ENCODE results near the gene HS3ST4. TPM values are rescaled to one million over a fixed set of nuclear protein-coding genes. Genes with fewer than 3 reads are reported as not detected.

HS3ST4 gene
- total RNA-seq, 1 experiment from 2014 or later: not detected

- Histone ChIP-seq H3K4me3 (ENCODE audit: low read depth in 2 of 2, low read length in 2 of 2) (no peak overlapping the region), H3K27me3 (ENCODE audit: control insufficient read depth, insufficient read depth, low read length) (no peaks in the 10 kb centered on the region), H3K4me1 (ENCODE audit: control insufficient read depth, insufficient read depth, low read length) (no peaks in the 10 kb centered on the region), H3K9me3 (ENCODE audit: control insufficient read depth, insufficient read depth, low read depth, low read length) (no peaks in the 10 kb centered on the region), H3K36me3 (ENCODE audit: control insufficient read depth, insufficient read depth, low read length) (no peaks in the 10 kb centered on the region), H3K27ac (ENCODE audit: low read length) (no peak overlapping the region)
- DNase-seq (ENCODE audit: low read depth, low spot score) (no peak), ATAC-seq (no peak)
- ChIA-PET POLR2A (no interaction called here), CTCF (no interaction called here)
- TF ChIP-seq TCF7L2 (IDR thresholded peaks at IDR 0.05; ENCODE audit: low read depth, low read length) (no peak), SIN3A (IDR thresholded peaks at IDR 0.05; ENCODE audit: borderline replicate concordance, insufficient read depth, low read depth, low read length) (no peak), POLR2AphosphoS5 (IDR thresholded peaks at IDR 0.05; ENCODE audit: low read depth, low read length) (no peak)
- TF ChIP-seq, protein P1, sequence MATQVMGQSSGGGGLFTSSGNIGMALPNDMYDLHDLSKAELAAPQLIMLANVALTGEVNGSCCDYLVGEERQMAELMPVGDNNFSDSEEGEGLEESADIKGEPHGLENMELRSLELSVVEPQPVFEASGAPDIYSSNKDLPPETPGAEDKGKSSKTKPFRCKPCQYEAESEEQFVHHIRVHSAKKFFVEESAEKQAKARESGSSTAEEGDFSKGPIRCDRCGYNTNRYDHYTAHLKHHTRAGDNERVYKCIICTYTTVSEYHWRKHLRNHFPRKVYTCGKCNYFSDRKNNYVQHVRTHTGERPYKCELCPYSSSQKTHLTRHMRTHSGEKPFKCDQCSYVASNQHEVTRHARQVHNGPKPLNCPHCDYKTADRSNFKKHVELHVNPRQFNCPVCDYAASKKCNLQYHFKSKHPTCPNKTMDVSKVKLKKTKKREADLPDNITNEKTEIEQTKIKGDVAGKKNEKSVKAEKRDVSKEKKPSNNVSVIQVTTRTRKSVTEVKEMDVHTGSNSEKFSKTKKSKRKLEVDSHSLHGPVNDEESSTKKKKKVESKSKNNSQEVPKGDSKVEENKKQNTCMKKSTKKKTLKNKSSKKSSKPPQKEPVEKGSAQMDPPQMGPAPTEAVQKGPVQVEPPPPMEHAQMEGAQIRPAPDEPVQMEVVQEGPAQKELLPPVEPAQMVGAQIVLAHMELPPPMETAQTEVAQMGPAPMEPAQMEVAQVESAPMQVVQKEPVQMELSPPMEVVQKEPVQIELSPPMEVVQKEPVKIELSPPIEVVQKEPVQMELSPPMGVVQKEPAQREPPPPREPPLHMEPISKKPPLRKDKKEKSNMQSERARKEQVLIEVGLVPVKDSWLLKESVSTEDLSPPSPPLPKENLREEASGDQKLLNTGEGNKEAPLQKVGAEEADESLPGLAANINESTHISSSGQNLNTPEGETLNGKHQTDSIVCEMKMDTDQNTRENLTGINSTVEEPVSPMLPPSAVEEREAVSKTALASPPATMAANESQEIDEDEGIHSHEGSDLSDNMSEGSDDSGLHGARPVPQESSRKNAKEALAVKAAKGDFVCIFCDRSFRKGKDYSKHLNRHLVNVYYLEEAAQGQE (IDR thresholded peaks at IDR 0.05; ENCODE audit: insufficient read depth in 1 of 2, low read depth in 2 of 2, low read length in 1 of 2): no peak
- TF ChIP-seq, protein P2, sequence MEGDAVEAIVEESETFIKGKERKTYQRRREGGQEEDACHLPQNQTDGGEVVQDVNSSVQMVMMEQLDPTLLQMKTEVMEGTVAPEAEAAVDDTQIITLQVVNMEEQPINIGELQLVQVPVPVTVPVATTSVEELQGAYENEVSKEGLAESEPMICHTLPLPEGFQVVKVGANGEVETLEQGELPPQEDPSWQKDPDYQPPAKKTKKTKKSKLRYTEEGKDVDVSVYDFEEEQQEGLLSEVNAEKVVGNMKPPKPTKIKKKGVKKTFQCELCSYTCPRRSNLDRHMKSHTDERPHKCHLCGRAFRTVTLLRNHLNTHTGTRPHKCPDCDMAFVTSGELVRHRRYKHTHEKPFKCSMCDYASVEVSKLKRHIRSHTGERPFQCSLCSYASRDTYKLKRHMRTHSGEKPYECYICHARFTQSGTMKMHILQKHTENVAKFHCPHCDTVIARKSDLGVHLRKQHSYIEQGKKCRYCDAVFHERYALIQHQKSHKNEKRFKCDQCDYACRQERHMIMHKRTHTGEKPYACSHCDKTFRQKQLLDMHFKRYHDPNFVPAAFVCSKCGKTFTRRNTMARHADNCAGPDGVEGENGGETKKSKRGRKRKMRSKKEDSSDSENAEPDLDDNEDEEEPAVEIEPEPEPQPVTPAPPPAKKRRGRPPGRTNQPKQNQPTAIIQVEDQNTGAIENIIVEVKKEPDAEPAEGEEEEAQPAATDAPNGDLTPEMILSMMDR (IDR thresholded peaks at IDR 0.05): no peak
- intact Hi-C loops (cut with micrococcal nuclease; ENCODE audit: unreplicated experiment): no loop called here
- in situ Hi-C loops (cut with HindIII; ENCODE audit: low pct_unique_long_range_greater_than_20kb, low sequenced_read_pairs): no loop called here
- no TSS peak for BruUV-seq (replicated peaks)
Measured at GRCh38 chr16:26137956-26138355, 446.2 kb downstream of the HS3ST4 start.

DNA sequence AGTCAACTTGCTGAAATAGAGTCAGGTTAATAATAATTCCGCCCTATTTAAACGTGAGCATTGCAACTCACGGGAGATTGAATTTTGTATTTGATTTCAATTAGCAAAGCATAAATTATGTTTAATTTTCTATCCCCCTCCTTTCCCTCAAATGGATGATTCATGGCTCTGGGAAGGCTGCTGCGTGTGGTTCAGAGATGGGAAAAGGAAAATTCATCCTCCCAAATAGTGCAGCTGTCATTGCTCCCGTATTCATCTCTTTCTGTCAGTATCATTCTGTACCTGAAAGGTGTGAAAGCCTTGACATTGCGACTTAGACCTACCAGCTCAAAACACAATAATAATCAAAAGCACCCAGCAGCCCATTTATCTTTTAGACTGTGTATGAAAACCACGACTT lies 447.3 kb downstream of the HS3ST4 start:
- ATAC-seq: no peak
- in situ Hi-C loops (cut with HindIII; ENCODE audit: low pct_unique_long_range_greater_than_20kb, low sequenced_read_pairs) (no loop called here), intact Hi-C loops (cut with micrococcal nuclease; ENCODE audit: unreplicated experiment) (no loop called here)
- Histone ChIP-seq H3K9me3 (ENCODE audit: control insufficient read depth, insufficient read depth, low read depth, low read length) (no peaks in the 10 kb centered on the region), H3K36me3 (ENCODE audit: control insufficient read depth, insufficient read depth, low read length) (no peaks in the 10 kb centered on the region), H3K27ac (ENCODE audit: low read length) (no peak overlapping the region), H3K4me3 (ENCODE audit: low read depth in 2 of 2, low read length in 2 of 2) (no peak overlapping the region), H3K27me3 (ENCODE audit: control insufficient read depth, insufficient read depth, low read length) (no peaks in the 10 kb centered on the region), H3K4me1 (ENCODE audit: control insufficient read depth, insufficient read depth, low read length) (no peaks in the 10 kb centered on the region)
- no TSS peak for BruUV-seq (replicated peaks)
- POLR2A ChIA-PET: no interaction called here
- no peak for DNase-seq (ENCODE audit: low read depth, low spot score)
- TF ChIP-seq, protein P2 (IDR thresholded peaks at IDR 0.05): no peak
- TF ChIP-seq SIN3A (IDR thresholded peaks at IDR 0.05; ENCODE audit: borderline replicate concordance, insufficient read depth, low read depth, low read length): no peak
- no peak for TF ChIP-seq TCF7L2 (IDR thresholded peaks at IDR 0.05; ENCODE audit: low read depth, low read length)
- TF ChIP-seq, protein P1 (IDR thresholded peaks at IDR 0.05; ENCODE audit: insufficient read depth in 1 of 2, low read depth in 2 of 2, low read length in 1 of 2): no peak
- no peak for TF ChIP-seq POLR2AphosphoS5 (IDR thresholded peaks at IDR 0.05; ENCODE audit: low read depth, low read length)
- CTCF ChIA-PET: no interaction called here

Measured in Panc1 (cell line).